NB4 (cell line): ENCODE results near the gene AP2B1.

Experiments
- CTCF ChIP-seq: IDR thresholded peaks from one replicate; pipeline ENCODE4 v1.5.1; 2012; ENCODE audit warnings: low read depth, low read length
- MAX ChIP-seq: IDR thresholded peaks from 2 replicates; pipeline ENCODE4 v1.6.1; 2011; ENCODE audit warnings: low read depth, low read length

- TF ChIP-seq CTCF (no peak), MAX (no peak)
These were observed 26.4 kb upstream of the AP2B1 start, which contains the start of gene SLFN14 for GRCh38 chr17:35560703-35561102.
